Measurements from ENCODE around the gene RASA4.
"Not testable (repeated sequence)": the region's sequence is repeated elsewhere in the genome, so short reads cannot be mapped to it uniquely, and the experiment has no call there.

GRCh38 chr7:102535062-102535615, 81.4 kb downstream of the RASA4 start:
- TF ChIP-seq ELF4 (IDR thresholded peaks at IDR 0.05); CTBP1 (IDR thresholded peaks at IDR 0.05; ENCODE audit: borderline replicate concordance); FOXM1 (IDR thresholded peaks at IDR 0.05; ENCODE audit: borderline replicate concordance); SUZ12 (IDR thresholded peaks at IDR 0.05): not testable (repeated sequence)
- TF ChIP-seq, protein P1, sequence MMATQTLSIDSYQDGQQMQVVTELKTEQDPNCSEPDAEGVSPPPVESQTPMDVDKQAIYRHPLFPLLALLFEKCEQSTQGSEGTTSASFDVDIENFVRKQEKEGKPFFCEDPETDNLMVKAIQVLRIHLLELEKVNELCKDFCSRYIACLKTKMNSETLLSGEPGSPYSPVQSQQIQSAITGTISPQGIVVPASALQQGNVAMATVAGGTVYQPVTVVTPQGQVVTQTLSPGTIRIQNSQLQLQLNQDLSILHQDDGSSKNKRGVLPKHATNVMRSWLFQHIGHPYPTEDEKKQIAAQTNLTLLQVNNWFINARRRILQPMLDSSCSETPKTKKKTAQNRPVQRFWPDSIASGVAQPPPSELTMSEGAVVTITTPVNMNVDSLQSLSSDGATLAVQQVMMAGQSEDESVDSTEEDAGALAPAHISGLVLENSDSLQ (IDR thresholded peaks at IDR 0.05), result not testable (repeated sequence)

All from HEK293T (cell line).